ENCODE data around the gene NXPH2.

Gene NXPH2

DNA sequence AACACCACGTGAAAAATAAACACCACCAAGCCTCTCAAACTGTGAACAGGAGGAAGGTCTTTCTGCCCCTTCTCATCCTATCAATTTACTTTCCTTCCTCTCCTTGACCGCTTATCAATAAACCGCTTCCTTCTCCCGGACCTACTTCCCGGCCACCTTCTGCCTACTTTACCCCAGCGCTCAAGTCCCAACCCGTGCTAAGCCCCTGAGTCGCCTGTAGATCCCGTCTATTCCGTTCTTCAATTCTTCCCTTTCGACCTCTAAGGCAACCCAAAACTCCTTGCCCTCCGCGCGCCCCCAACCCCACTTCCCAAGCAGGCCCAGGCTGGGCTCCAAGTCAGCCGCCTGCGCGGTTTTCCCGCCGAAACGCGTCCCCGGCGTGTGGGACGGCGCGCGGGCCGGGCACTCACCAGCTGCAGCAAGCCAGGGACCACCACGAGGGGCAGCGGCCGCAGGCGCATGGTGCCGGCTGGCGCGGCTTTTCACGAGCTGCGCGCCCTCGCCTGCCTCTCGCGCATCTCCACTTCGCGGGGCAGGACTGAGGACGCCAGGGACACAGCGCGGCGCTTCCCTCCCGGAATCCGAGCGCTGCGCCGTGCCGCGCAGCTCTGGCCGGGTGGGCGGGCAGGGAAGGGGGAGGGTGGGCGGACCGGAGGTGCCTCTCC lies at the start of gene NXPH2:
Gene NXPH2, minus strand, starts transcription at position 610 of the 665 bp plus-strand sequence. Its CDS starts 149 bp downstream, at position 461.
- DNase-seq (ENCODE audit: low read depth in 3 of 3, low spot score in 1 of 3), result no peak

DNA sequence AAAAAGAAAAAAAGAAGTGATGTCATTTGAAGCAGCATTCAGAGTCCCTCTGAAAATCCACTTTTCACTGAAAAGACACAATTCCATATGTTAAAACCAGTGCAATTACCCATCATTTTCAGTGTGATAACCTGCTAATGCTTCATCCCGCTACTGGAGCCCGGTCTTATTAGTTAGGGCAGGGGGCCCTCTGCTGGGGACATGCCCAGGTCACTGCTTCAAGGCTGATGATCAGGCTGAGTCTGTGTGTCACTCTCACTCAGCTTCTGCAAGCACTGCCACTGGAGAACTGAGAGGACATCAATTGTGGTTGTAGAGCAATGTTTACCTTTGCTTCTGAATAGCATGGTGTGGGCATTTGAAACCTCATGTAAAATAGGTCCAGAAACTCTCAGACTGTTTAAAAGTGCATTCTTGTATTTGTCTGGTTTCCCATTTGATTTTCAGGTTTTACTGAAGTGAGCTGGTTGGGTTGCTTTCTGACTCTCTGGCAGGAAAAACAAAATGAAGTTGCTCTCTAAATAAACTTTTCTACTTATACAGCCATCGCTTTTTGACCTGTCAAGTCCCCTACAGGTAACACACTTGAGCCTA lies 49.2 kb upstream of the NXPH2 start:
- DNase-seq (ENCODE audit: low read depth in 3 of 3, low spot score in 1 of 3), result peak in 1 of 3 donors; percentile 4

- DNase-seq (ENCODE audit: low read depth in 3 of 3, low spot score in 1 of 3), result no peak
Observed at GRCh38 chr2:138827426-138828054, 47.4 kb upstream of the NXPH2 start.

GRCh38 chr2:138823666-138824065 lies 43.5 kb upstream of the NXPH2 start:
- no peak for DNase-seq (ENCODE audit: low read depth in 3 of 3, low spot score in 1 of 3)

DNA sequence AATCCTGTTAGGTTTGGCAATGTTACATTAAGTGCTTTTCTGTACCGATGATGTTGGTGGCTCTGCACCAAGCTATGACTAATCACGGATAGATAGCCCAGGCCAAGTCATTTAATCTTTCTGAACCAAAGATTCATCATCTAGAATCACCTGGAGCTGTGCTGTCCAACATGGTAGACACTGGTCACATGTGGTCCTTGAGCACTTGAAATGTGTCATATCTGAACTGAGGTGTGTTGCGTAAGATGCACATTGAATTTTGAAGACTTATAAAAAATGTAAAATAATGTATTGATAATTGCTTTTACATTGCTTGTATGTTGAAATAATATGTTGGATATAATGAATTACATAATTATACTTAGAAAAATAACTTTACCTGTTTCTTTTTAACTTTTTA lies 39.8 kb upstream of the NXPH2 start:
- no peak for DNase-seq (ENCODE audit: low read depth in 3 of 3, low spot score in 1 of 3)

GRCh38 chr2:138818556-138818955 lies 38.4 kb upstream of the NXPH2 start:
- no peak for DNase-seq (ENCODE audit: low read depth in 3 of 3, low spot score in 1 of 3)

- DNase-seq (ENCODE audit: low read depth in 3 of 3, low spot score in 1 of 3), result no peak
Observed at GRCh38 chr2:138814123-138814898, 34.1 kb upstream of the NXPH2 start.

GRCh38 chr2:138811431-138811830 lies 31.2 kb upstream of the NXPH2 start:
- DNase-seq (ENCODE audit: low read depth in 3 of 3, low spot score in 1 of 3), result no peak

DNA sequence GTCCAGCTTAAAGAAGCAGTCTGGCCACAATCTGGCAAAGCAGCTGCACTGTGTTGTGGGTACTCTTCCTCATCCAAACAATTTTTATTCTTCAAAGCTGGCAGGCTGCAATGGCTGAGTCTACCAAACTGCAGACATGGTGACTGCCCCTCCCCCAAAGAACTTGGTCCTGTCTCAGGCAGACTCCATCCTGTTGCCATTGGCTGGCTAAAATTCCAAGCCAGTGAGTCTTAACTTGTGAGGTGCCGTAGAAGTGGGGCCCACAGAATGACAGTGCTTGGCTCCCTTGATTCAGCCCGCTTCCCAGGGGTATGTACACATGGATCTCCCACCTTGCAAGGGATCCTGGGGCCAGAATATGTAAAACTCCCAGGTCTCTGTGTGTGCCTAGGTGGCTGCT lies 14.5 kb upstream of the NXPH2 start:
- DNase-seq (ENCODE audit: low read depth in 3 of 3, low spot score in 1 of 3), result no peak

GRCh38 chr2:138787053-138787666 lies 7.0 kb upstream of the NXPH2 start:
- no peak for DNase-seq (ENCODE audit: low read depth in 3 of 3, low spot score in 1 of 3)

DNA sequence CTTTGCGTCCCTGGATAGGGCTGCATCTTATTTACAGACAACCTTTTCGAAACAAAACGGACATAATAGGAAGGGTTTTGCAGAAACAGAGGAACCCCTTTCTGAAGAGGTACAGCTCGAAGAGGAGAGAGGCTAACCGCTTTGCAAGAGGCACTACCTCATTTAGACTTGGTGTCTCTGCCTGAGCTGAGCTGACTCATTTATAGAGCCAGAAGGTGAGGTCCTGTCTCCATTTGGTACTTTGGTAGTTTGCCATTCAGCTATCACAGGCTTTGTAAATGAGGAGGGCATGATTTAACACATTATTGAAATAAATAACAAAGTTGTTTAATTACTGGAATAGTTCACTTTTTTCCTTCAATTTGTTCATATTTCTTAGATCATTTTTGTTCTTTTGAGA lies 2.2 kb upstream of the NXPH2 start:
- no peak for DNase-seq (ENCODE audit: low read depth in 3 of 3, low spot score in 1 of 3)

DNA sequence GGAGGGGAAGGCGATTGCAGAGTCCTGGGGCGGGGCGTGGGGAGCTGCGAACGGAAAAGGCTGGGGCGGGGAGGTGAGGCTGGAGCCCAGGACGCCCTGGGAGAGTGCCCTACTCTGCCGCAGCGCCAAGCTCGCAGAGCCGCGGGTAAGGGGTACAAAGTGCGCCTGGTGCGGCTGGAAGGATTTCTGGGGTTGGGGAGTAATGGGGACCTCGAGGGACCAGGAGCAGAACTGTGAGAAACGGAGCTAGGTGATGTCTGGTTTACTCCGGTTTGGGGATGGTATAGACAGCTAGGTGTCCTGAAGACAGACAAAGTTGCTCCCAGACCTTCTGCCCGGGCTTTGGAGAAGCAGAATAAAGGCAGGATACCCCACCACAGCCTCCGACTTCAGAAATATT lies 718 bp upstream of the NXPH2 start:
- DNase-seq (ENCODE audit: low read depth in 3 of 3, low spot score in 1 of 3), result no peak

DNA sequence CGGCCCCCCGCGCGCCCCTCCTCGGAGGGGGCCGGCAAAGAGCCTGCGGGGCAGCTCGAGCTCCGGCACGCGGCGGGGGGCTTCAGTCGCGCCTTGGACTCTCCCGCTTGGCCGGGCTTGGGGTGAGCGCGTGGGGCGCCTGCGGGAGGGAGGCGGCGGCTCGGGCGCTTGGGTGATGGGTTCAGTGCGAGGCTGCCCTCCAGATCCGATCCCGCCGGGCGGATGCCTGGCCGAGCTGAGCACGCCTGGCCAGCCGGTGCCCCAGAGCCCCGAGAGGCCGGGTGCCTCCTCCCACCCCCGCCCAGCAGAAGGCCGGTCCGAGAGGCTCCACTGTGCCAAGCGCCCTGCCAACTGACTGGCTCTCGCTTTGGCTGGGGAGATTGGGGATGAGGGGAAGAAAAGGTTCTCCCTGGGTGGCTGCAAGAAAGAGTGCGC lies 273 bp upstream of the NXPH2 start:
- no peak for DNase-seq (ENCODE audit: low read depth in 3 of 3, low spot score in 1 of 3)

DNA sequence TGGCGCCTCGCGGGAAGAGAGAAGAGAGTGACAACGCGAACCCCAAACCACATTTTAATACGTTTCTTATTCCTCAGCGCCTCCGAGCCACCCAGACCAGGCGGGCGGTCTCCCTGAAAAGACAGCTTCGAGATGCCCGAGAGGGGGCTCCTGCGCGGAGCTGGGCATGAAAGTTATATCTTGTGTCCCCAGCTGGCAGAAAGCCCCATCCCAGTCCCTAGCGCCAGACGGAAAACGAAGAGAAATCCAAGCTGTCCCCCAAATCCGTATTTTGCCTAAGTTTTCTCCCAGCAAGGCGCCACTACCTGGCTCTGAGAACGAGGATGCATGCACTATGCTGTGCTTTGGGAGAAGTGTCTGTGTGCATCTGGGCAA lies 797 bp downstream of the NXPH2 start:
- DNase-seq (ENCODE audit: low read depth in 3 of 3, low spot score in 1 of 3), result no peak

DNA sequence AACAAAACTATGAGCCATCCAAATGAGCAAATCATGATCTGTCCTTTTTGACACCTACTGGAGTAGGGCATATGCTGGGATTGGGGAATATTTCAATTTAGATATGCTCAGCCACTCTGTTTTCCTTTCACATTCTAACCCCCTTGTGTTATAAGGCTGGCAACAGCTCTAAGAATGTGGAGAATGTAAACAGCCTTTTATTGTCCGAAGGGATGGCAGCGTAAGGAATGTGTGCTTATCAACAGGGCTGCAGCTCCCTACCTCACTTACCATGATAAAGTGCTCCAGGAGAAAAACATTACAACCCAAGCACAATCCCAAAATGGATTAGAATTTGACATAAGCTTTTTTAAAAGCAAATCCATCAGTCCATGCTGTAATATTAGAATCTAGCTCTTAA lies 2.2 kb downstream of the NXPH2 start:
- DNase-seq (ENCODE audit: low read depth in 3 of 3, low spot score in 1 of 3), result no peak

- DNase-seq (ENCODE audit: low read depth in 3 of 3, low spot score in 1 of 3), result no peak
Observed at GRCh38 chr2:138775736-138776135, 4.5 kb downstream of the NXPH2 start.

- no peak for DNase-seq (ENCODE audit: low read depth in 3 of 3, low spot score in 1 of 3)
Observed at GRCh38 chr2:138771534-138771933, 8.7 kb downstream of the NXPH2 start.

DNA sequence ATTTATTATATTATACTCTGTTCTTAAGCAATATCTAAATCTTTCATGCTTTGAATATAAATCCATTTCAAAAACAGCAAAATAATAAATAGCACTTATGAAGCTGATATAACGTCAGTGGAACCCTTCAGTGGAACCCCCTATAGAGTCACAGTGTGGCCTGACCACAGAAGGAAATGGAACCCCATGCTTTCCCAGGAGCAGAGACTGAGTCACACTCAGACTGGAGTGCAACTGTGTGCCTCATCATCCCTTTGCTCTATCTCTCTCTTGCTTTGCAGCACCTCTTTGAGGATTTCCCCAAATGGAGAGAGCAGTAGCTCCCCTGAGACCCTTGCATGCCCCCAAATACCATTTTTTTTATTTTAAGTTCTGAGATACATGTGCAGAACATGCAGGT lies 13.1 kb downstream of the NXPH2 start:
- no peak for DNase-seq (ENCODE audit: low read depth in 3 of 3, low spot score in 1 of 3)

GRCh38 chr2:138766464-138766863 lies 13.7 kb downstream of the NXPH2 start:
- DNase-seq (ENCODE audit: low read depth in 3 of 3, low spot score in 1 of 3), result no peak

- no peak for DNase-seq (ENCODE audit: low read depth in 3 of 3, low spot score in 1 of 3)
Observed at GRCh38 chr2:138763971-138764370, 16.2 kb downstream of the NXPH2 start.

DNA sequence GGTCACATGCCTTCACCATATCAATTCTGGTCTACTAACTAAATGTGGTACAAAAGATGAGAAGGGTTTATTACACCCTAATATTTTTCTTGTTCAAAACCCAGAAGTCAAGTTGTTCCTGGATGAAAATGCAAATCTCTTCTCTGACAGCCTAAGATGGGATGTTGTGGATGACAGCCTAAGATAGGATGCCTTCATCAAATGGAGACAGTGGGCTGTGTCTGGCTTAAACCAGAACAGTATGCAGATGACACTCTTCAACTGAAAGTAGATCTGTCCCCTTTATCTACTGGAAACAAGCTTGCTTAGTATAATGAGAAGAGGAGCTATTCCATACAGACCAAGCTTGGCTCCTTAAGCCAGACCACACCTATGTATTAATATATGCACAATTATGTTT lies 17.7 kb downstream of the NXPH2 start:
- no peak for DNase-seq (ENCODE audit: low read depth in 3 of 3, low spot score in 1 of 3)

Data from stimulated activated CD4-positive, alpha-beta T cell treated with anti-CD3 and anti-CD28 coated beads, TNF-alpha, amount 100 ng/mL, for 1 hour (primary cell).